Adrenal gland (tissue), 12 donors: ENCODE results near the gene MED22. TPM values are rescaled to one million over a fixed set of nuclear protein-coding genes. Genes with fewer than 3 reads are reported as not detected.

Experiments used
- DNase-seq, 7 donors: peaks; one replicate each; pipeline ENCODE4 v3.0.0-alpha.2; 2019 to 2020
- H3K27ac ChIP-seq, 5 donors: fragments of 200-600 bp; sonication (generic) in 4 of 5; 1 replicate in 3 of 5; 2 replicates in 2 of 5; pipeline versions ENCODE4 v1.5.1 to v1.8.0; 2016 to 2020; ENCODE audit warnings: mild to moderate bottlenecking in 1 of 5
- H3K27me3 ChIP-seq: fragments of 200-600 bp; 2 replicates; pipeline ENCODE4 v1.8.0; 2021
- H3K36me3 ChIP-seq, 2 donors: fragments of 200-600 bp; replicated peaks in 1 of 2; 1 replicate in 1 of 2; 2 replicates in 1 of 2; pipeline versions ENCODE4 v1.5.1 to v1.8.0; 2018 to 2022
- H3K4me1 ChIP-seq, 2 donors: fragments of 200-600 bp; replicated peaks in 1 of 2; 1 replicate in 1 of 2; 2 replicates in 1 of 2; pipeline versions ENCODE4 v1.5.1 to v1.8.0; 2018 to 2021
- H3K4me3 ChIP-seq, 4 donors: fragments of 200-600 bp; sonication (generic) in 3 of 4; one replicate each; pipeline ENCODE4 v1.5.1; 2016 to 2018
- H3K9me3 ChIP-seq, 3 donors: fragments of 200-600 bp; sonication (generic) in 1 of 3; replicated peaks in 1 of 3; 1 replicate in 2 of 3; 2 replicates in 1 of 3; pipeline versions ENCODE4 v1.5.1 to v1.8.0; 2016 to 2021
- POLR2A ChIP-seq, 2 donors: fragments of 450-650 bp; IDR thresholded peaks; one replicate each; pipeline ENCODE4 v1.6.1; 2017; ENCODE audit warnings: antibody characterized with exemption in 2 of 2, mild to moderate bottlenecking in 2 of 2, moderate library complexity in 1 of 2
- WGBS, 4 donors: extraction: QIAGEN DNeasy Blood & Tissue Kit in 2 of 4; methylation state at CpG; one replicate each; pipeline versions ENCODE4 v1.1.5 to v1.1.7; 2013 to 2017; 5-methylcytosine and 5-hydroxymethylcytosine counted together
- intact Hi-C, 2 donors: fragments of 100-400 bp; cut with DNase I; formaldehyde crosslinking; loops; one replicate each; pipeline versions ENCODE4 v1.14.1 to v1.15.0; 2022 to 2023
- polyA plus RNA-seq, 3 donors: library from polyadenylated mRNA; stranded (reverse); fragments of 200-250 nt in 2 of 3; fragments of 350-450 nt in 1 of 3; fragmentation: Illumina TruSeq in 1 of 3; extraction: RNeasy Lipid Tissue Mini Kit (QIAGEN cat#74804) in 1 of 3; gene quantifications; one replicate each; pipeline ENCODE4 v1.2.3, GENCODE V29; 2013 to 2014
- total RNA-seq, 9 donors: library from RNA; depleted of rRNA in 4 of 9; stranded (reverse); fragments of >200 nt in 4 of 9; fragments of 120-200 nt in 1 of 9; fragmentation: NEBNext Ultra II Directional in 1 of 9; extraction: Animal tissue kit (Norgen Biotek cat#: 25700) in 1 of 9; gene quantifications; one replicate each; pipeline versions ENCODE4 v1.1.0 to v1.2.4, GENCODE V29; 2013 to 2023
- TF ChIP-seq, protein P1 (sequence below), 6 experiments: fragments of 450-650 bp in 4 of 6; fragments of 200-600 bp in 2 of 6; sonication (generic) in 1 of 6; IDR thresholded peaks; 1 replicate in 5 of 6; 2 replicates in 1 of 6; pipeline versions ENCODE4 v1.5.1 to v1.8.0; 2016 to 2021; ENCODE audit warnings: antibody characterized with exemption in 6 of 6, mild to moderate bottlenecking in 2 of 6, moderate library complexity in 1 of 6
- donor health status: healthy with polysubstance abuse.
- donor health status: Bipolar disorder and iron deficiency.
- donor health status: DM: yes; HTN: yes; CAD: no.
- donor health status: DM: no; HTN: no; CAD: no.
- donor health status: DM: no; HTN: no; CAD: no.
- donor health status: DM: yes; HTN: yes; CAD: no.

MED22 gene
- total and polyA plus RNA-seq, 12 donors = 11.4 to 38.0 (median 28.5) TPM

DNA sequence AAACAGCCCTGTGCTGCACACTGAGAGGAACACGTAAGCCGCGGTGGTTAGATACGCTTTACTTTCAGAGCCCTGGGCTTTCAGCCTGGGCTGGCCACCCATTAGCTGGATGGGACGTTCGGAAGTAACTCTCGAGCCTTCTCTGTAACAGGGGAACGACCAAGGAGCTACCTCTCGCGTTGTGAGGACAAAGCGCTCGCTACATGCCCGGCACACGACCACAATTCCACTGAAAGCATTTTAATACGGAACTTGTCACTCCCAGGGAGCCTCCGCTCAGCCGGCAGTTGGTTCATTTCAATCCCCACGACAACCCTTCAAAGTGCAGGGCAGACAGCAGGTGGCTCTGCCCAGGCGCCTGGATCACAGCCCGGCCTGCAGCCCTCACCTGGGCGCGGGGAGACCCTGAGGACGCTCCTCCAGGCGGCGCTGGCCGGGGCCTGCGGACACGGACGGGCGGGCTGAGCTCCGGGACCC is 8.0 kb upstream of the MED22 start:
- Histone ChIP-seq H3K27me3 (no peaks in the 10 kb centered on the region), H3K27ac (peak overlapping the region in 4 of 5 donors; percentile 0 to 85 (median 57)), H3K9me3 (no peaks in the 10 kb centered on the region), H3K4me1 (peaks cover 11 to 38% of the 10 kb centered on the region in 2 donors), H3K4me3 (peak overlapping the region in 3 of 4 donors; percentile 44 to 74 (median 66)), H3K36me3 (peaks cover 0 to 32% of the 10 kb centered on the region in 2 donors)
- TF ChIP-seq POLR2A (IDR thresholded peaks at IDR 0.05) = no peak
- TF ChIP-seq, protein P1, sequence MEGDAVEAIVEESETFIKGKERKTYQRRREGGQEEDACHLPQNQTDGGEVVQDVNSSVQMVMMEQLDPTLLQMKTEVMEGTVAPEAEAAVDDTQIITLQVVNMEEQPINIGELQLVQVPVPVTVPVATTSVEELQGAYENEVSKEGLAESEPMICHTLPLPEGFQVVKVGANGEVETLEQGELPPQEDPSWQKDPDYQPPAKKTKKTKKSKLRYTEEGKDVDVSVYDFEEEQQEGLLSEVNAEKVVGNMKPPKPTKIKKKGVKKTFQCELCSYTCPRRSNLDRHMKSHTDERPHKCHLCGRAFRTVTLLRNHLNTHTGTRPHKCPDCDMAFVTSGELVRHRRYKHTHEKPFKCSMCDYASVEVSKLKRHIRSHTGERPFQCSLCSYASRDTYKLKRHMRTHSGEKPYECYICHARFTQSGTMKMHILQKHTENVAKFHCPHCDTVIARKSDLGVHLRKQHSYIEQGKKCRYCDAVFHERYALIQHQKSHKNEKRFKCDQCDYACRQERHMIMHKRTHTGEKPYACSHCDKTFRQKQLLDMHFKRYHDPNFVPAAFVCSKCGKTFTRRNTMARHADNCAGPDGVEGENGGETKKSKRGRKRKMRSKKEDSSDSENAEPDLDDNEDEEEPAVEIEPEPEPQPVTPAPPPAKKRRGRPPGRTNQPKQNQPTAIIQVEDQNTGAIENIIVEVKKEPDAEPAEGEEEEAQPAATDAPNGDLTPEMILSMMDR (IDR thresholded peaks at IDR 0.05) = no peak
- 0% methylated on average over 2 to 31 of the region's 31 CpGs for WGBS, 4 donors
- DNase-seq = no peak
- intact Hi-C loops = loop anchor here (10.0 kb wide), 1 partner anchor 129 kb away; no protein-coding TSS in a partner anchor

DNA sequence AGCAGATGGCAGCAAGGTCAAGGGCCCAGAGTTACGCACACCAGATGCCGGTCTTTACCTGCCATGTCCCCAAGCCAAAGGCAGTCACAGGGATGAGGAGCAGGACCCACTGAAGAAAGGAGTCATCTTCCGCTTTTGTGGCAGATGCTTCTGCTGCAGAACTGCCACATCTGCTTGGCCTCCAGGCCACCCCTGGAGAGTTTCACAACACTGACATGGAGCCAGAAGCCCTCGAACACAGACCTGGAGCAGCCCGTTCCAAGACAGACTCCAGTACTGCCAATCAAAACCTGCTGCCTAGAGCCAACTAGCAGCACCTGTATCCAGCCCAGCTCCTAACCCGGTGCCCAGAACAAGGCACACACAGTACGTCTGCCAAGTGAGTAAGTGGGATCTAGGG is 6.8 kb upstream of the MED22 start:
- TF ChIP-seq, protein P1 (IDR thresholded peaks at IDR 0.05) = no peak
- no peak for TF ChIP-seq POLR2A (IDR thresholded peaks at IDR 0.05)
- DNase-seq = no peak
- no peaks in the 10 kb centered on the region for H3K27me3 ChIP-seq
- WGBS, 4 donors = 76 to 83% (median 77%) methylated on average over 5 to 7 of the region's 7 CpGs
- intact Hi-C loops = loop anchor here (10.0 kb wide), 1 partner anchor 130 kb away; no protein-coding TSS in a partner anchor
- peaks cover 0 to 37% of the 10 kb centered on the region in 2 donors for H3K36me3 ChIP-seq
- no peaks in the 10 kb centered on the region for H3K9me3 ChIP-seq
- H3K4me1 ChIP-seq = peaks cover 11 to 39% of the 10 kb centered on the region in 2 donors
- no peak overlapping the region for H3K27ac ChIP-seq
- no peak overlapping the region for H3K4me3 ChIP-seq

DNA sequence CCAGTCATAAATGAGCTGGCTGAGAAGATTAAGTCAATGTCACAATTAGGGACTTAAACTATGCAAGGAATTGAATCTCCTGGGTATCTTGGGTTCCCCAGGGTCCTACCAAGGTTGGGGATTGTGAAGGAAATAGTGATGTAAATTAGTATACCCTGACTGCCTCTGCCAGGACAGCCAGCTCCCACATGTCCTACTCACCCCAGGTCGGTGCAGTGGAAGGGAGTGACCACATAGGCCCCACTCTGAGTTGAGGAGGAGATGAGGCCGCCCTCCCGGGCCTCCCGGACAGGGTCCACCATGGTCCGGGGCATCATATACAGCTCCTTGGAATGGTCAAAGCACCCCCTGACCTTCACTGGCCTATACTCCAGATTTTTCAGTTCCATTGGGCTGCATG is 5.6 kb upstream of the MED22 start:
- Histone ChIP-seq H3K4me3 (no peak overlapping the region), H3K4me1 (peaks cover 19 to 36% of the 10 kb centered on the region in 2 donors), H3K36me3 (peaks cover 0 to 44% of the 10 kb centered on the region in 2 donors), H3K9me3 (no peaks in the 10 kb centered on the region), H3K27me3 (no peaks in the 10 kb centered on the region), H3K27ac (no peak overlapping the region)
- intact Hi-C loops = loop anchor here (10.0 kb wide), 1 partner anchor 131 kb away; no protein-coding TSS in a partner anchor
- no peak for DNase-seq
- TF ChIP-seq, protein P1 (IDR thresholded peaks at IDR 0.05) = no peak
- no peak for TF ChIP-seq POLR2A (IDR thresholded peaks at IDR 0.05)
- WGBS, 4 donors = 73 to 85% (median 77%) methylated on average over 2 to 5 of the region's 5 CpGs

DNA sequence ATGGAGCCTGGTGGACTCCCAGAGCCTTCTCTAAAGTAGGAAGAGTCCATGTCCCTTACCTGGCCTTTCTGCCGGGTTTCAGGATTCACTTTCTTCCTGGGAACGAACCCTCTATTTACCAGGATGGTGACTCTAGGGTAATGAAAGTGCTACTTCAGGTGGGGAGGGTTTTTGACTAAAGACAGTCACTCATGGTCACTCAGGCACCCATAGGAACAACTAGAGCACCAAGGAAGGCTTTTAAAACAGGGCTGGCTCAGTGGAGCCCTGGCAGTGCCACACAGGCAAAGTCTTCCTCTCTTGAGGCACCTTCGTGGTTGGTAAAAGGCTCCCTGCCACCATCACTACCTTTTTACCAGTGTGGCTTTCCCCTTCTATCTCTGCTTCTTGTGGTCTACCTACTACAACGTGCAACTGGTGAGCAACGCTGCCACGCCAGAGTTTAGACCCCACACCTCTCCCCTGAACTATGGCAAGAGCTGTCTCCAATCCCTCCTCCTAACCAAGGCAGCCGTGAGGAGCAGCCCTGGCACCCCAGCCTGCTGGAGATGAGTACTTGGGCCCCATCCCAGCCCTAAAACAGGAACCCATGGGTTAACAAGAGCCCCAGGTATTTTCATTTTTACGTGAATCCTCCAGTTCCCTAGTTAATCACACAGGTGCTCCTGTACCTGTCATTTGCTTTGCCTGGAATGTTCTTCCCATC is 4.9 kb upstream of the MED22 start:
- DNase-seq = no peak
- intact Hi-C loops = loop anchor here (10.0 kb wide), 1 partner anchor 132 kb away; no protein-coding TSS in a partner anchor
- TF ChIP-seq, protein P1 (IDR thresholded peaks at IDR 0.05) = no peak
- TF ChIP-seq POLR2A (IDR thresholded peaks at IDR 0.05) = no peak
- no peaks in the 10 kb centered on the region for H3K27me3 ChIP-seq
- no peak overlapping the region for H3K4me3 ChIP-seq
- H3K27ac ChIP-seq = no peak overlapping the region
- peaks cover 0 to 44% of the 10 kb centered on the region in 2 donors for H3K36me3 ChIP-seq
- H3K9me3 ChIP-seq = no peaks in the 10 kb centered on the region
- 72 to 80% (median 78%) methylated on average over 8 of the region's 8 CpGs for WGBS, 4 donors
- peaks cover 19 to 36% of the 10 kb centered on the region in 2 donors for H3K4me1 ChIP-seq
